WERI-Rb-1 (cell line): ENCODE data around the gene BRSK1.

Experiments
- DNase-seq: peaks from one replicate; pipeline ENCODE4 v3.0.0-alpha.2; 2020
- H3K27ac ChIP-seq: fragments of 250-450 bp; sonication (Bioruptor Pico); 2 replicates; pipeline ENCODE4 v1.5.1; 2020; ENCODE audit warnings: mild to moderate bottlenecking, moderate library complexity
- H3K27me3 ChIP-seq: fragments of 250-450 bp; sonication (Bioruptor Pico); 2 replicates; pipeline ENCODE4 v1.5.1; 2021; ENCODE audit warnings: mild to moderate bottlenecking, low read depth, moderate library complexity; ENCODE audit not compliant: insufficient read depth, severe bottlenecking
- H3K36me3 ChIP-seq: fragments of 250-450 bp; sonication (Bioruptor Pico); 2 replicates; pipeline ENCODE4 v1.5.1; 2020; ENCODE audit warnings: mild to moderate bottlenecking, moderate library complexity
- H3K4me3 ChIP-seq: 2 replicates; pipeline ENCODE4 v1.5.1; 2011; ENCODE audit warnings: low read depth, mild to moderate bottlenecking, control low read depth, low read length
- H3K9me3 ChIP-seq: fragments of 250-450 bp; sonication (Bioruptor Pico); 2 replicates; pipeline ENCODE4 v1.5.1; 2021; ENCODE audit warnings: mild to moderate bottlenecking, moderate library complexity; ENCODE audit not compliant: severe bottlenecking
- TF ChIP-seq, protein P1 (sequence below): IDR thresholded peaks from 2 replicates; pipeline ENCODE4 v1.5.1; 2011; ENCODE audit warnings: low read depth, mild to moderate bottlenecking, control low read depth, inconsistent platforms, low read length

Gene BRSK1

DNA sequence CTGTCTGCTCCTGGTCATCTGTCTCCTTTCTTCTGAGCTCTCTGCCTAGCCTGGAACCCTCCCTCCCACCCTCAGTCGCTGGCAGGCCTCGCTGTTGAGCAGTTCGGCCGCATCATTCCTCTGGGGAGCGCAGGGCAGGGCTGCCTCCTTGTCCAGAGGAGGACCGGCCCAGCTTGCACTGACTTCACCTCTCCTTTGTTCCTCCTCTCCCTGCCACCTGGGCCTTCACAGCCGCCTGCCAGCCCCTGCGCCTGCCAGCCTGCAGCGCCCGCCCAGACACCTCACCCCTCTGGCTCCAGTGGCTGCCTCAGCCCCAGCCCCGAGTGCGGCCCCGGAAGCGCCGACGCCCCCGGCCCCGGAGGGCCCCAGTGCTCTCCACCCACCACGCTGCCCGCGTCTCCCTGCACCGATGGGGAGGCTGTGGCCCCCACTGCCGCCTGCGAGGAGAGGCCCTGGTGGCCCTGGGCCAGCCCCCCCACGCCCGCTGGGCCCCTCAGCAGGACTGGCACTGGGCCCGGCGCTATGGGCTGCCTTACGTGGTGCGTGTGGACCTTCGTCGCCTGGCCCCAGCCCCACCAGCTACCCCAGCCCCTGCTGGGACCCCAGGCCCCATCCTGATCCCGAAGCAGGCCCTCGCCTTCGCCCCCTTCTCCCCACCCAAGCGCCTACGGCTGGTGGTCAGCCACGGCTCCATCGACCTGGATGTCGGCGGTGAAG lies 63.1 kb downstream of the BRSK1 start:
- TF ChIP-seq, protein P1, sequence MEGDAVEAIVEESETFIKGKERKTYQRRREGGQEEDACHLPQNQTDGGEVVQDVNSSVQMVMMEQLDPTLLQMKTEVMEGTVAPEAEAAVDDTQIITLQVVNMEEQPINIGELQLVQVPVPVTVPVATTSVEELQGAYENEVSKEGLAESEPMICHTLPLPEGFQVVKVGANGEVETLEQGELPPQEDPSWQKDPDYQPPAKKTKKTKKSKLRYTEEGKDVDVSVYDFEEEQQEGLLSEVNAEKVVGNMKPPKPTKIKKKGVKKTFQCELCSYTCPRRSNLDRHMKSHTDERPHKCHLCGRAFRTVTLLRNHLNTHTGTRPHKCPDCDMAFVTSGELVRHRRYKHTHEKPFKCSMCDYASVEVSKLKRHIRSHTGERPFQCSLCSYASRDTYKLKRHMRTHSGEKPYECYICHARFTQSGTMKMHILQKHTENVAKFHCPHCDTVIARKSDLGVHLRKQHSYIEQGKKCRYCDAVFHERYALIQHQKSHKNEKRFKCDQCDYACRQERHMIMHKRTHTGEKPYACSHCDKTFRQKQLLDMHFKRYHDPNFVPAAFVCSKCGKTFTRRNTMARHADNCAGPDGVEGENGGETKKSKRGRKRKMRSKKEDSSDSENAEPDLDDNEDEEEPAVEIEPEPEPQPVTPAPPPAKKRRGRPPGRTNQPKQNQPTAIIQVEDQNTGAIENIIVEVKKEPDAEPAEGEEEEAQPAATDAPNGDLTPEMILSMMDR, result no peak
- H3K4me3 ChIP-seq, result no peak overlapping the region
- no peaks in the 10 kb centered on the region for H3K9me3 ChIP-seq
- H3K27ac ChIP-seq, result no peak overlapping the region
- no peaks in the 10 kb centered on the region for H3K27me3 ChIP-seq
- no peak for DNase-seq
- H3K36me3 ChIP-seq, result peaks cover 49% of the 10 kb centered on the region

- Histone ChIP-seq H3K9me3 (no peaks in the 10 kb centered on the region), H3K27me3 (no peaks in the 10 kb centered on the region), H3K4me3 (no peak overlapping the region), H3K27ac (peak overlapping the region; percentile 68), H3K36me3 (peaks cover 42% of the 10 kb centered on the region)
- DNase-seq, result no peak
- TF ChIP-seq, protein P1, result no peak
These were observed 63.7 kb downstream of the BRSK1 start for GRCh38 chr19:55347442-55348009.

DNA sequence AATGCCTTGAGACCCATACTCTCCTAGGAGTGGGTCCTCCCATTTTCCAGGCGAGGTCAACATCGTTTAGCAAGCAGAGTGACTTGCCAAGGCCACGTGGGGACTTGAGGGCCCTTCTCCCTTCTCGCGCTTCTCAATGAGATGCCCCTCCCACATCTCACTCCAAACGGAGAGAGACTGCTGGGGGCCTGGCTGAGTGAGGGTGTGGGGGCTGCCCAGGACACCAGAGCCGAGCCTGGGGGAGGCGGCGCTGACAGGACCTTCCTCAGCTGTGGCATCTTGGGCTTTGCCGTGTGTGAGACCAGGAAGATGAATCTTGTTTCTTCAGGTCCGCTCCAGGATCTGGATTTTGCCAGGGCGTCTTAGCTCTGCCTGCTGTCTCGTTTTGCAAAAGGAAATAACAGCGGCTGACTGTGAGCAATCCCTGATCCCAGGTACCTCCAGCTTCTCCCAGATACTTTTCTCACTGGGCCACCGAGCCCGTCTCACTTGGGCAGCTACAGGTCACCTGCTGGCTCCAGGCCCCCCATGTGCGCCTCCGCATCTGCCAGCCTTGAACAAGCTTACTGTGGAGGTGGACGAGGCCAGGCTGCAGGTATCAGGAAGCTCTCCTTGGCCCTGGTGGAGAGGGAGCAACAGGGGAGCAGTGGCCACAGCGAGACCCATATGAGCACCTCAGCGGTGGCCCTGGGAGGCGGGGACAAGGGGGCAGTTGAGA lies 64.7 kb downstream of the BRSK1 start:
- Histone ChIP-seq H3K36me3 (peaks cover 35% of the 10 kb centered on the region), H3K9me3 (no peaks in the 10 kb centered on the region), H3K27me3 (no peaks in the 10 kb centered on the region), H3K27ac (peak overlapping the region; percentile 68), H3K4me3 (no peak overlapping the region)
- TF ChIP-seq, protein P1, result no peak
- DNase-seq, result peak; percentile 47

DNA sequence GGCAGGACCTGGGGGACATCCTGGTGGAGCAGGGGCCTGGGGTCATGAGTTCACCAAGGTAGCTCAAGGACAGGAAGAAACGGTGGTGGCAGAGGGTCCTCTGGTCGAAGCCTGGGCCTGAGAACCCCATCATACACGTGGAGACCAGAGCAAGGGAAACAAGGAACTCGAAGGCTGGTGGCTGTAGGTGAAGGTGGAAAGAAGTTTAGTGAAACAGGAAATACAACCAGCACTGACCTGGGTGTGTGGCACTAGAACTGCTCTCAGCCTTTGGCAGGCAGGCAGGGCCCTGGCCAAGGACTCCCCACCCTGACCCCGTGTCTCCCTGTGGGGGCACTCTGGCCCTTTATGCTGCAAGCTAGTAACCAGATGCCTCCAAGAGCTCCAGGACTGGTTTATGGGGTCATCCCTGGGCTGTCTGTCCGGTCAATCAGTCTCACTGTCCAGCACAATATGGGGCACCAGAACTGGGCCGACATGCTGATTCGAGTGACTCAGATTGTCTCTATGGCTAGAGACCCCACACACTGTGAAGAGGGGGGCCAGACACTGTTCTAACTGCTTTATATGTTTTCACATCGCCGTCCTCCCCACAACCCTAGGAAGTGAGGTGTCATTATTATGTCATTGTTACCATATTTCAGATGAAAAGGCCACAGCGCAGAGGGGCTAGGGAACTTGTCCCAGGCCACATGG lies 67.0 kb downstream of the BRSK1 start:
- Histone ChIP-seq H3K27me3 (no peaks in the 10 kb centered on the region), H3K4me3 (no peak overlapping the region), H3K36me3 (peaks cover 19% of the 10 kb centered on the region), H3K9me3 (no peaks in the 10 kb centered on the region), H3K27ac (no peak overlapping the region)
- TF ChIP-seq, protein P1, result no peak
- DNase-seq, result no peak

- Histone ChIP-seq H3K27me3 (no peaks in the 10 kb centered on the region), H3K27ac (no peak overlapping the region), H3K36me3 (peaks cover 11% of the 10 kb centered on the region), H3K4me3 (no peak overlapping the region), H3K9me3 (no peaks in the 10 kb centered on the region)
- no peak for DNase-seq
- TF ChIP-seq, protein P1, result no peak
These were observed 68.2 kb downstream of the BRSK1 start for GRCh38 chr19:55352040-55352439.
